GM12872 (cell line): ENCODE results near the gene AZU1.

Source experiments
- TF ChIP-seq, protein P1 (sequence below): IDR thresholded peaks from 3 replicates; pipeline ENCODE4 v1.5.1; 2011; ENCODE audit warnings: low read depth, mild to moderate bottlenecking, low read length, moderate library complexity; ENCODE audit not compliant: insufficient read depth

AZU1 gene

DNA sequence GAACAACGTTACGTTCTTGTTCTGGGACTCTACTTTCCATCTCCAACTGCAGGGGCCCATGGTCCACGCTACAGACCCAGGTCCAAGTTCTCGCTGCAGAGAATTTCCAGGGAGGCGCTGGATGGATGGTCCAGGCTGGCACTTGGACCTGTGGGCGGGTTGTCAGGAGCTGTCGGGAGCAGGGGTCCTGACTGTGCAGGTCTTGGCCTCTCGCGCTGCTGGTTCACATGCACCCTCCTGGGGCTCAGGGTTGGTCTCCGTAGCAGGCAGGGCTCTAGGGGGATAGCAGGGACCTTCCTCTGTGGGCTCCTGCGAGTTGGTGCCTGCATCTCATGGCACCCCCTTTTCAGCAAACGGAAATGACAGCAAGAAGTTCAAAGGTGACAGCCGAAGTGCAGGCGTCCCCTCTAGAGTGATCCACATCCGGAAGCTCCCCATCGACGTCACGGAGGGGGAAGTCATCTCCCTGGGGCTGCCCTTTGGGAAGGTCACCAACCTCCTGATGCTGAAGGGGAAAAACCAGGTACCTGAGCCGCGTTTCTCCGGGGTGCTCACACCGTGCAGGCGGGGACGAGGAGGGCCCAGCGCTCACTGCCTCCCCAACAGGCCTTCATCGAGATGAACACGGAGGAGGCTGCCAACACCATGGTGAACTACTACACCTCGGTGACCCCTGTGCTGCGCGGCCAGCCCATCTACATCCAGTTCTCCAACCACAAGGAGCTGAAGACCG, 23.8 kb upstream of the AZU1 start:
- TF ChIP-seq, protein P1, sequence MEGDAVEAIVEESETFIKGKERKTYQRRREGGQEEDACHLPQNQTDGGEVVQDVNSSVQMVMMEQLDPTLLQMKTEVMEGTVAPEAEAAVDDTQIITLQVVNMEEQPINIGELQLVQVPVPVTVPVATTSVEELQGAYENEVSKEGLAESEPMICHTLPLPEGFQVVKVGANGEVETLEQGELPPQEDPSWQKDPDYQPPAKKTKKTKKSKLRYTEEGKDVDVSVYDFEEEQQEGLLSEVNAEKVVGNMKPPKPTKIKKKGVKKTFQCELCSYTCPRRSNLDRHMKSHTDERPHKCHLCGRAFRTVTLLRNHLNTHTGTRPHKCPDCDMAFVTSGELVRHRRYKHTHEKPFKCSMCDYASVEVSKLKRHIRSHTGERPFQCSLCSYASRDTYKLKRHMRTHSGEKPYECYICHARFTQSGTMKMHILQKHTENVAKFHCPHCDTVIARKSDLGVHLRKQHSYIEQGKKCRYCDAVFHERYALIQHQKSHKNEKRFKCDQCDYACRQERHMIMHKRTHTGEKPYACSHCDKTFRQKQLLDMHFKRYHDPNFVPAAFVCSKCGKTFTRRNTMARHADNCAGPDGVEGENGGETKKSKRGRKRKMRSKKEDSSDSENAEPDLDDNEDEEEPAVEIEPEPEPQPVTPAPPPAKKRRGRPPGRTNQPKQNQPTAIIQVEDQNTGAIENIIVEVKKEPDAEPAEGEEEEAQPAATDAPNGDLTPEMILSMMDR, result no peak

DNA sequence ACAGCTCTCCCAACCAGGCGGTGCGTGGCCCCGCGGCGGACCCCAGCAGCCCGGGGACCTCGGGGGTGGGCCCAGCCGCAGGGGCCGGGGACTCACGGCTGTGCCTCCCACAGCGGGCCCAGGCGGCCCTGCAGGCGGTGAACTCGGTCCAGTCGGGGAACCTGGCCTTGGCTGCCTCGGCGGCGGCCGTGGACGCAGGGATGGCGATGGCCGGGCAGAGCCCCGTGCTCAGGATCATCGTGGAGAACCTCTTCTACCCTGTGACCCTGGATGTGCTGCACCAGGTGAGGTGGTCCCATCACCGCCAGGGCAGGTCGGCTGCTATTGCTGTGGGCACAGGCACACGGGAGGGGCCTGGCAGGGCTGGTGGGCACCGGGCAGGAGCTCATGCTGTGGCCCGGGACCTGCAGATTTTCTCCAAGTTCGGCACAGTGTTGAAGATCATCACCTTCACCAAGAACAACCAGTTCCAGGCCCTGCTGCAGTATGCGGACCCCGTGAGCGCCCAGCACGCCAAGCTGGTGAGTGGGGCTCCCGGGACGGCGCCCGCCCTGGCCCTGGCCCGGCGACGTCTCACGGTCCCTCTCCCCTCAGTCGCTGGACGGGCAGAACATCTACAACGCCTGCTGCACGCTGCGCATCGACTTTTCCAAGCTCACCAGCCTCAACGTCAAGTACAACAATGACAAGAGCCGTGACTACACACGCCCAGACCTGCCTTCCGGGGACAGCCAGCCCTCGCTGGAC, 23.0 kb upstream of the AZU1 start:
- TF ChIP-seq, protein P1, result no peak

GRCh38 chr19:805166-805551, 22.5 kb upstream of the AZU1 start:
- TF ChIP-seq, protein P1, result no peak

DNA sequence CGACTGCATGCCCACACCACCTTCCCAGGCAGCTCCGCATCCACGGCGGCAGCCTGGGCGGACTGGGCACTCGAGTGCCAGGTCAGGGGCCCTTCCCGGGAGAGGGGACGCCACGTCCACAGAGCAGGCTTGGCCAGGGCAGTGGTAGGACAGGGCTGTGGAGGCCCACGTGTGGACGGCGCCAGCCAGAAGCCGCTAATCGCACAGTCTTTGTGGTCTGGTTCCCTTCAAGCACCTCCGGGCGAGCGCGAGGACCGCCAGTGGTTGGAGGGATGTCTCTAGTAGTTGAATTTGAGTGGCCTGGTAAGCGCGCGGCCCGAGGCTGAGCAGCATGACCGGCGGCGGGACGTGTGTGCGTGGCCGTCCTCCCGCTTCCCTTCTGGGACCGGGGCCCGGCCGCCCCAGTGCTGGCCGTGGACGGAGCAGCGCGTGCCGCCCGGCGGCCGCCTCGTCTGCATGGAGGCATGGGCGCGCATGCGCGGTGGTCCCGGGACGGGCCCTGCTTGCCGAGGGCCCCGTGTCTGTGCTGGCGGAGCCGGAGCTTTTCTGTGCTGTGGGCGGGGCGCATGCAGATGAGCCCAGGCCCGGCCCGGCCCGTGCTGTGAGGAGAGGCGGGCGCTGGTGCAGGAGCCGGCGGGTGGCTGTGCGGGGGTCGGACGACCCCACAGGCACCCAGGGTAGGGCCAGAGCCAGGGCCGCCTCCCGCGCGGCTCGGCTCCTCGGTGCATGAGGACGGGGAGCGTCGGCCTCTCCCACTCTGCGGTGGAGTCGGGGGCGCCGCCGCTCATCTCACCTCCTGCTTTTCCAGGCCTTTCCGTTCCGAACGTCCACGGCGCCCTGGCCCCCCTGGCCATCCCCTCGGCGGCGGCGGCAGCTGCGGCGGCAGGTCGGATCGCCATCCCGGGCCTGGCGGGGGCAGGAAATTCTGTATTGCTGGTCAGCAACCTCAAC, 21.8 kb upstream of the AZU1 start:
- TF ChIP-seq, protein P1, result no peak

GRCh38 chr19:806815-807421, 20.7 kb upstream of the AZU1 start:
- TF ChIP-seq, protein P1, result no peak

DNA sequence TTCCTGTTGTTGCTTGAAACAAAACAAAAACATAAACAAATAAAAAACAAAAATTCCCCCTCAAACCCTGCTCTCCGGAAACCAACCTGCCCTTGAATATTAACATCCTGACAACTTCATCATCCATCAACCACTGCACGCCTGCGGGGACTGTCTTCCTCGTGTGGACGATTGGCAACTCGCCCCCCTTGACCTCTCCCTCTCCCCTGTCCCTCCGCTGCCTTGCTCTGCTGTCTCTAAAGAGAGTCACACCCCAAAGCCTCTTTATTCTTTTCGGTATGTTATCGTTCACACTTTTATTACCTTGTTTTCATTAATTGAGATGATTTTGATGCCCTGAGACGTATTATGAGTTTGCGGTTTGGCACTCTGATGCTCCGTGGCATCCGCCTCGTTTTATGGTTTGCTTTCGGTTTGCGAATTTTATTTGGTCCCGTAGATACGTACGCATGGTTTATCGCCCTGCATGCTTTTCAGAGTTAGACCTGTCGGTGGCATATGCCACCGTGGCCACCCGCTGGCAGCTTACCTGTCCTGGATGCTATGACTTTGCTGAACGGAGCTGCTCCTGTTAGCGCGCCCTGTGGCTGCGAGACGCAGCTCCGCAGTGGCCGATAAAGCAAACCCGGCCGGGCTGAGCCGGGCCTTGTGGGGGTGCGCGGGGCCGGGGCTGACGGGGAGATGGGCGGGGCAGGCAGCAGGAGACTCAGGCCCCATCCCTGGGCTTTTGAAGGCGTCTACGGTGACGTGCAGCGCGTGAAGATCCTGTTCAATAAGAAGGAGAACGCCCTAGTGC, 19.8 kb upstream of the AZU1 start:
- TF ChIP-seq, protein P1, result no peak
